ENCODE data around the gene RNPS1.

GRCh38 chr16:2267913-2268666, at the start of gene RNPS1:
- TF ChIP-seq CTCF (IDR thresholded peaks at IDR 0.05) (peak in 2 of 3 experiments; percentile 4 to 33), POLR2A (IDR thresholded peaks at IDR 0.05) (peak; percentile 87)

All from testis (tissue), 2 donors.